ENCODE results near the gene TSPYL4. TPM values are rescaled to one million over a fixed set of nuclear protein-coding genes. Genes with fewer than 3 reads are reported as not detected.

Gene TSPYL4
- total and polyA plus RNA-seq, 2 of the 8 experiments (the other 6 are each of a cell fraction or from before 2014, with no cell fraction given), result 20.5 to 22.6 TPM

GRCh38 chr6:116279232-116280160, 25.6 kb upstream of the TSPYL4 start, which contains the start of gene TSPYL1:
Gene TSPYL1, minus strand, starts transcription at chr6:116279930. Its CDS starts 100 bp downstream, at chr6:116279830.
- H3K79me1 ChIP-seq (ENCODE audit: low read depth, low read length), result peaks cover 6% of the 10 kb centered on the region
- H3K27me3 ChIP-seq (replicated peaks in 1 of 4; ENCODE audit: control insufficient read depth in 3 of 4, extremely low read depth in 1 of 4, insufficient read depth in 3 of 4, low read length in 3 of 4), result no peaks in the 10 kb centered on the region
- H4K8ac ChIP-seq (ENCODE audit: extremely low read depth, insufficient read depth, low read length), result peak within 1 kb of the TSS; percentile 94
- peak within 1 kb of the TSS; percentile 91 for H3K18ac ChIP-seq (ENCODE audit: extremely low read depth, low read length)
- H3K14ac ChIP-seq (ENCODE audit: insufficient read length), result no peak within 1 kb of the TSS
- no peaks in the 10 kb centered on the region for H3K9me3 ChIP-seq (ENCODE audit: insufficient read depth in 2 of 2, low read depth in 1 of 2, low read length in 1 of 2)
- H3K4me2 ChIP-seq (ENCODE audit: insufficient read depth in 1 of 2, low read depth in 2 of 2, low read length in 2 of 2), result peak within 1 kb of the TSS; percentile 82 to 98
- H3K23ac ChIP-seq (ENCODE audit: insufficient read length), result no peak within 1 kb of the TSS
- H2BK5ac ChIP-seq (ENCODE audit: low read depth, low read length), result peak within 1 kb of the TSS; percentile 90
- H3K23me2 ChIP-seq (ENCODE audit: low read depth, low read length), result peaks cover 6% of the 10 kb centered on the region
- DNase-seq (ENCODE audit: low read depth in 1 of 2, low spot score in 2 of 2) (peak; percentile 84 to 95), FAIRE-seq (peak; percentile 63)
- H3K4me3 ChIP-seq (ENCODE audit: extremely low read depth in 1 of 4, insufficient read depth in 2 of 4, low read depth in 3 of 4, low read length in 4 of 4), result peak within 1 kb of the TSS; percentile 89 to 100 (median 92)
- ChIA-PET CTCF (ENCODE audit: partially characterized antibody) (interaction anchor here (0.6 to 5.3 kb wide), 10 partner anchors 9 to 343 kb away, joined by 3 to 32 read pairs (median 4); no protein-coding TSS in a partner anchor), POLR2A (ENCODE audit: partially characterized antibody) (interaction anchor here (0.6 to 4.5 kb wide), 33 partner anchors 9 to 607 kb away, joined by 3 to 37 read pairs (median 3); partner anchors contain the start of genes DSE, RSPH4A and TSPYL4)
- peak within 1 kb of the TSS; percentile 66; the same call in 1 of the 2 replicates for H2AK5ac ChIP-seq (ENCODE audit: low read depth, low read length)
- H2BK120ac ChIP-seq (replicated peaks; ENCODE audit: low read depth, low read length), result no peak within 1 kb of the TSS
- peaks cover 10 to 46% of the 10 kb centered on the region in 2 experiments for H3K79me2 ChIP-seq (ENCODE audit: control insufficient read depth in 1 of 2, insufficient read depth in 2 of 2, low read length in 2 of 2)
- H4K5ac ChIP-seq (ENCODE audit: insufficient read length, low read depth, low read length), result peak within 1 kb of the TSS; percentile 93
- peak within 1 kb of the TSS; percentile 85 to 100 (median 98) for H3K9ac ChIP-seq (replicated peaks in 1 of 4; ENCODE audit: extremely low read depth in 1 of 4, low read depth in 3 of 4, low read length in 3 of 4)
- peak within 1 kb of the TSS; percentile 79 for H3K56ac ChIP-seq (replicated peaks; ENCODE audit: insufficient read length, low read depth, low read length)
- peak within 1 kb of the TSS; percentile 96 for H3K27ac ChIP-seq (ENCODE audit: low read depth, low read length)
- peaks cover 3 to 14% (median 10%) of the 10 kb centered on the region in 4 experiments; a peak in 5 of 7 replicates for H3K4me1 ChIP-seq (replicated peaks in 1 of 4; ENCODE audit: control insufficient read depth in 3 of 4, insufficient read depth in 4 of 4, low read length in 3 of 4)
- 1% methylated on average over 44 of the region's 71 CpGs; no CpG with 5 or more reads in 1 of the 2 experiments for WGBS, 2 experiments (ENCODE audit: extremely low coverage in 1 of 2, insufficient coverage in 1 of 2, insufficient read length in 1 of 2, insufficient replicate concordance in 2 of 2, low coverage in 1 of 2, low lambda C conversion rate in 2 of 2, missing lambda C conversion rate in 1 of 2)
- H4K20me1 ChIP-seq (replicated peaks in 1 of 2; ENCODE audit: control insufficient read depth in 1 of 2, insufficient read depth in 2 of 2, low read length in 2 of 2), result peaks cover 10 to 14% of the 10 kb centered on the region in 2 experiments
- peak within 1 kb of the TSS; percentile 69 for H2AFZ ChIP-seq (ENCODE audit: low read length)
- peak within 1 kb of the TSS; percentile 54 for H2BK12ac ChIP-seq (ENCODE audit: low read depth, low read length)
- H2BK20ac ChIP-seq (ENCODE audit: low read length), result no peak within 1 kb of the TSS
- H2BK15ac ChIP-seq (ENCODE audit: low read length), result no peak within 1 kb of the TSS
- peak within 1 kb of the TSS; percentile 83 for H4K91ac ChIP-seq (replicated peaks; ENCODE audit: insufficient read length, low read length)
- peak within 1 kb of the TSS; percentile 41 for H3K4ac ChIP-seq (replicated peaks; ENCODE audit: insufficient read length, low read depth, low read length)
- peaks cover 2 to 12% (median 4%) of the 10 kb centered on the region in 4 experiments; a peak in 3 of 8 replicates for H3K36me3 ChIP-seq (ENCODE audit: control insufficient read depth in 2 of 4, insufficient read depth in 4 of 4, low read length in 3 of 4)
- TF ChIP-seq CTBP2 (IDR thresholded peaks at IDR 0.05; ENCODE audit: borderline replicate concordance, insufficient read depth, insufficient read length, low read length) (no peak), HDAC2 (IDR thresholded peaks at IDR 0.05; ENCODE audit: borderline replicate concordance in 1 of 2, low read depth in 2 of 2, low read length in 2 of 2) (peak in 1 of 2 experiments; percentile 84; a peak in 1 of 4 replicates), RBBP5 (IDR thresholded peaks at IDR 0.05; ENCODE audit: borderline replicate concordance, low read depth, low read length) (peak; percentile 76), ZNF274 (IDR thresholded peaks at IDR 0.05; ENCODE audit: borderline replicate concordance, extremely low read depth, low read length) (no peak), CBX8 (IDR thresholded peaks at IDR 0.05; ENCODE audit: borderline replicate concordance, low read depth, low read length) (no peak), POU5F1 (IDR thresholded peaks at IDR 0.05; ENCODE audit: low read depth, low read length) (no peak), SUZ12 (IDR thresholded peaks at IDR 0.05; ENCODE audit: low read length) (no peak), CHD1 (IDR thresholded peaks at IDR 0.05; ENCODE audit: low read depth, low read length) (no peak), SP4 (IDR thresholded peaks at IDR 0.05; ENCODE audit: low read length) (0 out of 2 replicates have a peak, but pooled peaks have one; percentile 21), RFX5 (IDR thresholded peaks at IDR 0.05; ENCODE audit: borderline replicate concordance, low read depth, low read length) (peak; percentile 91)
